GM18511 (cell line): ENCODE results near the gene CTNNA3.
A peak's percentile ranks its signal among the peaks of the same experiment; 100 is the strongest.

ENCODE experiments used
- ATAC-seq: cut with Tn5 transposase; IDR thresholded peaks from one replicate; pipeline ENCODE4 v1.9.1; 2021; ENCODE audit warnings: mild to moderate bottlenecking, moderate library complexity; ENCODE audit not compliant: unreplicated experiment

The CTNNA3 gene

GRCh38 chr10:65900271-65900670, 1795.7 kb downstream of the CTNNA3 start:
- ATAC-seq, result no peak

GRCh38 chr10:65898055-65898454, 1797.9 kb downstream of the CTNNA3 start:
- ATAC-seq, result peak; percentile 54

- no peak for ATAC-seq
These were observed 1801.0 kb downstream of the CTNNA3 start for GRCh38 chr10:65894961-65895360.

GRCh38 chr10:65894379-65894778, 1801.6 kb downstream of the CTNNA3 start:
- ATAC-seq, result no peak

- no peak for ATAC-seq
These were observed 1802.3 kb downstream of the CTNNA3 start for GRCh38 chr10:65893676-65894075.

- no peak for ATAC-seq
These were observed 1803.7 kb downstream of the CTNNA3 start for GRCh38 chr10:65892284-65892683.

GRCh38 chr10:65891073-65891981, 1804.7 kb downstream of the CTNNA3 start:
- peak; percentile 88 for ATAC-seq

- ATAC-seq, result no peak
These were observed 1831.5 kb downstream of the CTNNA3 start for GRCh38 chr10:65864529-65864928.

GRCh38 chr10:65864036-65864435, 1832.0 kb downstream of the CTNNA3 start:
- ATAC-seq, result no peak
